ENCODE data around the gene PRLHR.

The PRLHR gene

GRCh38 chr10:118628397-118628796 lies 32.9 kb upstream of the PRLHR start:
- peaks cover 4% of the 10 kb centered on the region; the same call in 1 of the 2 replicates for H3K27me3 ChIP-seq (ENCODE audit: control insufficient read depth, low read length)
- H3F3A ChIP-seq (ENCODE audit: control insufficient read depth, insufficient read depth): no peaks in the 10 kb centered on the region
- no peaks in the 10 kb centered on the region for H4K20me1 ChIP-seq (ENCODE audit: control insufficient read depth, insufficient read depth, low read depth, low read length)

GRCh38 chr10:118626953-118627352 lies 31.5 kb upstream of the PRLHR start:
- no peaks in the 10 kb centered on the region for H3K79me2 ChIP-seq (ENCODE audit: control insufficient read depth, low read length)
- no peaks in the 10 kb centered on the region for H3K9me3 ChIP-seq (ENCODE audit: control insufficient read depth, insufficient read depth, low read length)
- no peaks in the 10 kb centered on the region for H3K4me1 ChIP-seq (ENCODE audit: control insufficient read depth, low read length)
- no peaks in the 10 kb centered on the region for H3K9me2 ChIP-seq (replicated peaks; ENCODE audit: control insufficient read depth, low read length)
- H3F3A ChIP-seq (ENCODE audit: control insufficient read depth, insufficient read depth): no peaks in the 10 kb centered on the region
- H4K20me1 ChIP-seq (ENCODE audit: control insufficient read depth, insufficient read depth, low read depth, low read length): no peaks in the 10 kb centered on the region
- no peaks in the 10 kb centered on the region for H3K36me3 ChIP-seq (ENCODE audit: control insufficient read depth, low read length)
- peaks cover 4% of the 10 kb centered on the region; the same call in 1 of the 2 replicates for H3K27me3 ChIP-seq (ENCODE audit: control insufficient read depth, low read length)
- no peak overlapping the region for H3K4me3 ChIP-seq (ENCODE audit: low read length)
- H3K4me2 ChIP-seq (ENCODE audit: low read length): no peak overlapping the region
- no peak for TF ChIP-seq EZH2phosphoT487 (IDR thresholded peaks at IDR 0.05; ENCODE audit: borderline replicate concordance, low read length)
- TF ChIP-seq, protein P1, sequence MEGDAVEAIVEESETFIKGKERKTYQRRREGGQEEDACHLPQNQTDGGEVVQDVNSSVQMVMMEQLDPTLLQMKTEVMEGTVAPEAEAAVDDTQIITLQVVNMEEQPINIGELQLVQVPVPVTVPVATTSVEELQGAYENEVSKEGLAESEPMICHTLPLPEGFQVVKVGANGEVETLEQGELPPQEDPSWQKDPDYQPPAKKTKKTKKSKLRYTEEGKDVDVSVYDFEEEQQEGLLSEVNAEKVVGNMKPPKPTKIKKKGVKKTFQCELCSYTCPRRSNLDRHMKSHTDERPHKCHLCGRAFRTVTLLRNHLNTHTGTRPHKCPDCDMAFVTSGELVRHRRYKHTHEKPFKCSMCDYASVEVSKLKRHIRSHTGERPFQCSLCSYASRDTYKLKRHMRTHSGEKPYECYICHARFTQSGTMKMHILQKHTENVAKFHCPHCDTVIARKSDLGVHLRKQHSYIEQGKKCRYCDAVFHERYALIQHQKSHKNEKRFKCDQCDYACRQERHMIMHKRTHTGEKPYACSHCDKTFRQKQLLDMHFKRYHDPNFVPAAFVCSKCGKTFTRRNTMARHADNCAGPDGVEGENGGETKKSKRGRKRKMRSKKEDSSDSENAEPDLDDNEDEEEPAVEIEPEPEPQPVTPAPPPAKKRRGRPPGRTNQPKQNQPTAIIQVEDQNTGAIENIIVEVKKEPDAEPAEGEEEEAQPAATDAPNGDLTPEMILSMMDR (IDR thresholded peaks at IDR 0.05; ENCODE audit: low read depth, low read length, poor library complexity, severe bottlenecking): peak; percentile 65
- H3K27ac ChIP-seq (ENCODE audit: low read depth, low read length): no peak overlapping the region

More at GRCh38 chr10:118628397-118628796, 32.9 kb upstream of the PRLHR start:
- no peaks in the 10 kb centered on the region for H3K36me3 ChIP-seq (ENCODE audit: control insufficient read depth, low read length)
- H3K4me2 ChIP-seq (ENCODE audit: low read length): no peak overlapping the region
- H3K79me2 ChIP-seq (ENCODE audit: control insufficient read depth, low read length): no peaks in the 10 kb centered on the region
- no peaks in the 10 kb centered on the region for H3K9me3 ChIP-seq (ENCODE audit: control insufficient read depth, insufficient read depth, low read length)
- no peak overlapping the region for H3K27ac ChIP-seq (ENCODE audit: low read depth, low read length)
- no peak for TF ChIP-seq EZH2phosphoT487 (IDR thresholded peaks at IDR 0.05; ENCODE audit: borderline replicate concordance, low read length)
- TF ChIP-seq, protein P1 (IDR thresholded peaks at IDR 0.05; ENCODE audit: low read depth, low read length, poor library complexity, severe bottlenecking): no peak
- no peaks in the 10 kb centered on the region for H3K9me2 ChIP-seq (replicated peaks; ENCODE audit: control insufficient read depth, low read length)
- no peaks in the 10 kb centered on the region for H3K4me1 ChIP-seq (ENCODE audit: control insufficient read depth, low read length)
- H3K4me3 ChIP-seq (ENCODE audit: low read length): no peak overlapping the region

DNA sequence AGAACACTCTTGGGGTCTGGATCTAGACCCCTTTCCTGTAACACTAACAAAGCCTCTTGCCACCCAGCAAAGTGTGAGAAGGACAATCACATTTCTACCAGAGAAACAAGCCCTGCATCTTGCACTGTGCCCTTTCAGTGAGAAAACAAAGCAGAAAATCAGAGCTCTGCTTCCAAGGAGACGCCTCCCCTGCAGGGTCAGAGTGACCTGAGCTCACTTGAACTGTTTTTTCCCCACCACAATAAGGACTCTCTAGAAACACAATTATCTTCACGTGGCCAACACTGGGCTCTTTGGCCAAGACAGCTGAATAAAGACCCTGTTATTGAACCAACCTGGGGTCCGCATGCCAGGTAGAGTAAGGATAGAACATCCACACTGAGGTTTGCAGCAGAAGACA lies 30.1 kb upstream of the PRLHR start:
- Histone ChIP-seq H3K9me3 (ENCODE audit: control insufficient read depth, insufficient read depth, low read length) (no peaks in the 10 kb centered on the region), H3K4me1 (ENCODE audit: control insufficient read depth, low read length) (no peaks in the 10 kb centered on the region), H3K4me2 (ENCODE audit: low read length) (no peak overlapping the region), H3F3A (ENCODE audit: control insufficient read depth, insufficient read depth) (no peaks in the 10 kb centered on the region), H3K4me3 (ENCODE audit: low read length) (no peak overlapping the region), H3K36me3 (ENCODE audit: control insufficient read depth, low read length) (no peaks in the 10 kb centered on the region), H4K20me1 (ENCODE audit: control insufficient read depth, insufficient read depth, low read depth, low read length) (no peaks in the 10 kb centered on the region), H3K27me3 (ENCODE audit: control insufficient read depth, low read length) (peaks cover 4% of the 10 kb centered on the region), H3K27ac (ENCODE audit: low read depth, low read length) (no peak overlapping the region), H3K9me2 (replicated peaks; ENCODE audit: control insufficient read depth, low read length) (no peaks in the 10 kb centered on the region), H3K79me2 (ENCODE audit: control insufficient read depth, low read length) (no peaks in the 10 kb centered on the region)
- no peak for TF ChIP-seq EZH2phosphoT487 (IDR thresholded peaks at IDR 0.05; ENCODE audit: borderline replicate concordance, low read length)
- TF ChIP-seq, protein P1 (IDR thresholded peaks at IDR 0.05; ENCODE audit: low read depth, low read length, poor library complexity, severe bottlenecking): no peak

Data from DOHH2 (cell line).